Stimulated activated CD8-positive, alpha-beta memory T cell treated with anti-CD3 and anti-CD28 coated beads, Interleukin-7, amount 100 ng/mL, for 48 hours (primary cell): ENCODE results near the gene PLAU.
"Not testable (repeated sequence)": the region's sequence is repeated elsewhere in the genome, so short reads cannot be mapped to it uniquely, and the experiment has no call there.

Experiments
- DNase-seq, 2 donors: peaks; one replicate each; pipeline ENCODE4 v3.0.0-alpha.2; 2020; ENCODE audit warnings: low read depth in 1 of 2; ENCODE audit errors: extremely low read depth in 1 of 2

The PLAU gene

GRCh38 chr10:73948947-73949633, 38.2 kb downstream of the PLAU start:
- DNase-seq, result no peak

GRCh38 chr10:73950155-73950948, 39.4 kb downstream of the PLAU start:
- DNase-seq, result no peak

- no peak for DNase-seq
Measured at GRCh38 chr10:73953665-73954064, 42.7 kb downstream of the PLAU start.

- no peak for DNase-seq
Measured at GRCh38 chr10:73954737-73955136, 43.8 kb downstream of the PLAU start.

- DNase-seq, result no peak
Measured at GRCh38 chr10:73955719-73956118, 44.8 kb downstream of the PLAU start.

- DNase-seq, result peak in 1 of 2 donors; percentile 25
Measured at GRCh38 chr10:73956476-73957359, 45.8 kb downstream of the PLAU start.

GRCh38 chr10:73959484-73960243, 48.7 kb downstream of the PLAU start:
- no peak for DNase-seq

- no peak for DNase-seq
Measured at GRCh38 chr10:73962386-73962785, 51.5 kb downstream of the PLAU start.

GRCh38 chr10:73963533-73963932, 52.6 kb downstream of the PLAU start:
- not testable (repeated sequence) for DNase-seq

GRCh38 chr10:73964743-73965142, 53.8 kb downstream of the PLAU start:
- no peak for DNase-seq

GRCh38 chr10:73965267-73965889, 54.4 kb downstream of the PLAU start:
- not testable (repeated sequence) for DNase-seq

GRCh38 chr10:73965890-73966768, 55.2 kb downstream of the PLAU start:
- no peak for DNase-seq

GRCh38 chr10:73967022-73967429, 56.1 kb downstream of the PLAU start:
- DNase-seq, result no peak
